Type B pancreatic cell (in vitro differentiated cells): ENCODE measurements around the gene PCNX3. TPM values are rescaled to one million over a fixed set of nuclear protein-coding genes. Genes with fewer than 3 reads are reported as not detected.
"Not testable (repeated sequence)": the region's sequence is repeated elsewhere in the genome, so short reads cannot be mapped to it uniquely, and the experiment has no call there.

ENCODE experiments used
- DNase-seq: peaks from one replicate; pipeline ENCODE4 v3.0.0; 2021; ENCODE audit warnings: mixed read lengths; ENCODE audit not compliant: unreplicated experiment; ENCODE audit errors: extremely low spot score
- H3K27ac Mint-ChIP-seq: 2 replicates; pipeline ENCODE4 v1.8.0; 2021; ENCODE audit warnings: mild to moderate bottlenecking, mixed read lengths
- H3K27me3 Mint-ChIP-seq: 2 replicates; pipeline ENCODE4 v1.8.0; 2021; ENCODE audit warnings: mixed read lengths
- H3K36me3 Mint-ChIP-seq: 2 replicates; pipeline ENCODE4 v1.8.0; 2021; ENCODE audit warnings: mixed read lengths
- H3K4me1 Mint-ChIP-seq: one replicate; pipeline ENCODE4 v1.8.0; 2021; ENCODE audit warnings: mixed read lengths; ENCODE audit not compliant: unreplicated experiment
- H3K4me3 Mint-ChIP-seq: 2 replicates; pipeline ENCODE4 v1.8.0; 2021; ENCODE audit warnings: mild to moderate bottlenecking, mixed read lengths
- H3K9me3 Mint-ChIP-seq: 2 replicates; pipeline ENCODE4 v1.8.0; 2021; ENCODE audit warnings: mixed read lengths
- total RNA-seq: library from RNA; stranded (reverse); gene quantifications from 2 replicates; pipeline ENCODE4 v1.2.1, GENCODE V29; 2021; ENCODE audit warnings: low replicate concordance
- TF ChIP-seq, protein P1 (sequence below): fragments of 200-600 bp; sonication (generic); conservative IDR thresholded peaks from 2 replicates; pipeline ENCODE4 v1.5.0; 2021; ENCODE audit warnings: antibody characterized with exemption, mild to moderate bottlenecking

Gene PCNX3
- total RNA-seq, 1 donor from 2014 or later = 44.9 TPM

DNA sequence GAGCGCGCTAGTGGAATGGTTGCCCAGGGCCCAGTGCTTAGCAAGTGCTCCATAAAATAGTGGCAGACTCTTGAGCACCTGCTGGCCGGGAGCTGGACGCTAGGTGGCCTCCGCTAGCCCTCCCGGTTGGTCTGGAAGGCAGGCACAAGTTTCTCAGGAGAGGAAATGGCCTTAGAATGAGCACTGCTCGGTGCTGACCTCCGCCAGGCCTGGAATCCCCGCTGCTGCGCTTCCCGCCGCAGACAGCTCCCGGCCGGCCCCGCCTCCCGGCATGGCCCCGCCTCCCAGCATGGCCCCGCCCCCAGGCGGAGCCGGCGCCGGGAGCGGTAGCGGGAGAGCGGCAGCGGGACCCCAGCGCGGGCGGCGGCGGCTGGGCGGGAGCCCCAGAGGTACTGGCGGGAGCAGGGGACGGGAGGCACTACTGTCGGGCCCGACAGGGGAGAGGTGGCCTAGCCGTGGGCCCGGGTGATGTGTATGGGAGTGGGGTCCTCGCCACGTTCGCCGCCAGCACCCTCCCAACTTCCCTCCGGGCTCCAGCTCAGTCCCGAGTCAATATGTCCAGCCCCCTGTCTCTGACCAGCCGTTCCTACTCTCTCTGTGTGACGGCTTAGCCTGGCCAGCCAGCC, 22.3 kb downstream of the PCNX3 start, which contains the start of gene SIPA1:
SIPA1 (plus strand) TSS at position 308 of the 626 bp plus-strand sequence. CDS start 2,821 bp downstream, outside the sequence.
- H3K36me3 Mint-ChIP-seq = no peaks in the 10 kb centered on the region
- no peaks in the 10 kb centered on the region for H3K9me3 Mint-ChIP-seq
- H3K27ac Mint-ChIP-seq = peak within 1 kb of the TSS; percentile 65
- peaks cover 4% of the 10 kb centered on the region for H3K4me1 Mint-ChIP-seq
- peak within 1 kb of the TSS; percentile 87 for H3K4me3 Mint-ChIP-seq
- DNase-seq = peak; percentile 84
- TF ChIP-seq, protein P1, sequence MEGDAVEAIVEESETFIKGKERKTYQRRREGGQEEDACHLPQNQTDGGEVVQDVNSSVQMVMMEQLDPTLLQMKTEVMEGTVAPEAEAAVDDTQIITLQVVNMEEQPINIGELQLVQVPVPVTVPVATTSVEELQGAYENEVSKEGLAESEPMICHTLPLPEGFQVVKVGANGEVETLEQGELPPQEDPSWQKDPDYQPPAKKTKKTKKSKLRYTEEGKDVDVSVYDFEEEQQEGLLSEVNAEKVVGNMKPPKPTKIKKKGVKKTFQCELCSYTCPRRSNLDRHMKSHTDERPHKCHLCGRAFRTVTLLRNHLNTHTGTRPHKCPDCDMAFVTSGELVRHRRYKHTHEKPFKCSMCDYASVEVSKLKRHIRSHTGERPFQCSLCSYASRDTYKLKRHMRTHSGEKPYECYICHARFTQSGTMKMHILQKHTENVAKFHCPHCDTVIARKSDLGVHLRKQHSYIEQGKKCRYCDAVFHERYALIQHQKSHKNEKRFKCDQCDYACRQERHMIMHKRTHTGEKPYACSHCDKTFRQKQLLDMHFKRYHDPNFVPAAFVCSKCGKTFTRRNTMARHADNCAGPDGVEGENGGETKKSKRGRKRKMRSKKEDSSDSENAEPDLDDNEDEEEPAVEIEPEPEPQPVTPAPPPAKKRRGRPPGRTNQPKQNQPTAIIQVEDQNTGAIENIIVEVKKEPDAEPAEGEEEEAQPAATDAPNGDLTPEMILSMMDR = peak; percentile 67
- peaks cover 3% of the 10 kb centered on the region for H3K27me3 Mint-ChIP-seq

DNA sequence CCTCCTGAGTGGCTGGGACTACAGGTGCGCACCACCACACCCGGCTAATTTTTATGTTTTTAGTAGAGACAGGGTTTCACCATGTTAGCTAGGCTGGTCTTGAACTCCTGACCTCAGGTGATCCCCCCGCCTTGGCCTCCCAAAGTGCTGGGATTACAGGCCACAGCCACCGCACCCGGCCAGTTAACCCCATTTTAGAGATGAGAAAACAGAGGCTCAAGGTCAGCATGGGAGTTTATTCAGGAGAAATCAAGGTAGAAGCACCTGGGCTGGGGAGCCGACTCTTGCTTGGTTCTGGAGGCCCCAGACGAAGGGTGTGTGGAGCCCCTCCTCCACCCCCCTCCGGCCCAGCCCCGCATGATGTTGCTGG, 23.6 kb downstream of the PCNX3 start:
- not testable (repeated sequence) for H3K27ac Mint-ChIP-seq, H3K9me3 Mint-ChIP-seq, DNase-seq, H3K27me3 Mint-ChIP-seq, H3K36me3 Mint-ChIP-seq
- Mint-ChIP-seq H3K4me3 (peak overlapping the region; percentile 87), H3K4me1 (peaks cover 13% of the 10 kb centered on the region)

DNA sequence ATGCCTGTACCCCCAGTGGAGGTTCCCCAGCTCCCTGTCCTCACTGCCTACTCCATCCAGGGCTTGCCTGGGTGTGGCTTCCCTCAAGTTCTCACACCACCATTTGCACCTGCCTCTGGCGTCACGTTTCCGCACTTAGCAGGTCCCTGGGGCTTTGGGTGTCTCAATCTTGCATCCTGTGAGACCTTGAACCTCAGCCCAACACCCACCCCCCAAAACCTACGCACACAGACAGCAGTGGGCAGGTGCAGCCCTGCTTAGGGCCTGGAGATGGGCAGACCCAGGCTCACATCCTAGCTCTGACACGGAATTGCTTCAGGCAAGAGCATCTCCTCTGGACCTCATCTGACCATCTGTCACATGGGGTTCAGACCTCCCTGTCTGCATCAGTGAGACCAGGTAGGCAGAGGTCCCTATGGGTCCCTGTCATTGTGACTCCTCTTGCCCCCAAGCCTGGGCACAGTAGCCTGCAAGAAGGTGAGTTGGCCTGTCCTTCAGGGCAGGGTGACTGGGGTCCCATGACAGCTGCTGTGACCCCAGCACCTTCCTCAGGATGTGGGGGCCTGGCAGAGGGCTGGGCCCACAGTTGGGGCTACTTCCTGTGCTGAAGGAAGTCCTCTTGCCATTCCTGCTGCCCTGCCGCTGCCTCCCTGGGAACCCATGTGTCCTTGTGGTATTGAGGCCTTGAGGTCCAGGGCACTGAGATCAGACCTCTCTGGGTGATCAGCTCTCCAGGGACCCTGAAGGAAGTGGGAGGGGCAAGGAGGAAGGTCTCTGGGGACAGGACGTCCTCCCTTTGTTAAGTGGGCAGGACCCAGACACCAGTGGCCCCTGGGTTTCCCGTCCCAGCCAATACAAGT, 24.3 kb downstream of the PCNX3 start:
- H3K4me1 Mint-ChIP-seq = peaks cover 13% of the 10 kb centered on the region
- no peak for DNase-seq
- no peaks in the 10 kb centered on the region for H3K9me3 Mint-ChIP-seq
- H3K27me3 Mint-ChIP-seq = peaks cover 3% of the 10 kb centered on the region
- peak overlapping the region; percentile 22 for H3K4me3 Mint-ChIP-seq
- H3K36me3 Mint-ChIP-seq = no peaks in the 10 kb centered on the region
- TF ChIP-seq, protein P1 = no peak
- H3K27ac Mint-ChIP-seq = no peak overlapping the region

DNA sequence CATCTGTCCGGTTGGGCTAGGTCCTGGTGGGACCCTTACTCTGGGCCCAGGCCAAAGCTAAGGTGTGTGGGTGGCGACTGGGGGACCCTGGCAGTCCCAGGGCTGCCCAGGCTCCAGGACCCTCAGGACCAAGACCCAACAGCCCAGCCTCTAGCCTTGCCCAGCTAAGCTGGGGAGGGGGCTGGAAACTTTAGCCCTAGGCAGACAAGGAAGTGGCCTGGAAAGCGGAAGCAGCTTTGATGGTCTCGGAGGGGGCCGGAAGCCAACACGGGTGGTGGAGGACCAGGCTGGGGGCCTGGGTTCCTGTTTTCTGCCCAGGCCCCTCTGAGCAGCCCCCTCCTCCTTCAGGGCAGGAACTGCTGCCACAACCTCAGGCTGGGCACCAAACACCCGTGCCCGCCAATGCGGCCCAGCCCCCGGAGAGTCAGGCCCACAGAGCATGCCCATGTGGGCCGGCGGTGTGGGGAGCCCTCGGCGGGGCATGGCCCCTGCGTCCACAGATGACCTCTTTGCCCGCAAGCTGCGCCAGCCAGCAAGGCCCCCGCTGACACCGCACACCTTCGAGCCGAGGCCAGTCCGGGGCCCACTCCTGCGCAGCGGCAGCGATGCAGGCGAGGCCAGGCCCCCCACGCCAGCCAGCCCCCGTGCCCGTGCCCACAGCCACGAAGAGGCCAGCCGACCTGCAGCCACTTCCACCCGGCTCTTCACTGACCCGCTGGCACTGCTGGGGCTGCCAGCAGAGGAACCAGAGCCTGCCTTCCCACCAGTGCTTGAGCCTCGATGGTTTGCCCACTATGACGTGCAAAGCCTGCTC, 25.1 kb downstream of the PCNX3 start:
- Mint-ChIP-seq H3K9me3 (no peaks in the 10 kb centered on the region), H3K27me3 (peaks cover 3% of the 10 kb centered on the region), H3K4me3 (no peak overlapping the region), H3K4me1 (peaks cover 13% of the 10 kb centered on the region), H3K27ac (no peak overlapping the region), H3K36me3 (no peaks in the 10 kb centered on the region)
- TF ChIP-seq, protein P1 = no peak
- no peak for DNase-seq

DNA sequence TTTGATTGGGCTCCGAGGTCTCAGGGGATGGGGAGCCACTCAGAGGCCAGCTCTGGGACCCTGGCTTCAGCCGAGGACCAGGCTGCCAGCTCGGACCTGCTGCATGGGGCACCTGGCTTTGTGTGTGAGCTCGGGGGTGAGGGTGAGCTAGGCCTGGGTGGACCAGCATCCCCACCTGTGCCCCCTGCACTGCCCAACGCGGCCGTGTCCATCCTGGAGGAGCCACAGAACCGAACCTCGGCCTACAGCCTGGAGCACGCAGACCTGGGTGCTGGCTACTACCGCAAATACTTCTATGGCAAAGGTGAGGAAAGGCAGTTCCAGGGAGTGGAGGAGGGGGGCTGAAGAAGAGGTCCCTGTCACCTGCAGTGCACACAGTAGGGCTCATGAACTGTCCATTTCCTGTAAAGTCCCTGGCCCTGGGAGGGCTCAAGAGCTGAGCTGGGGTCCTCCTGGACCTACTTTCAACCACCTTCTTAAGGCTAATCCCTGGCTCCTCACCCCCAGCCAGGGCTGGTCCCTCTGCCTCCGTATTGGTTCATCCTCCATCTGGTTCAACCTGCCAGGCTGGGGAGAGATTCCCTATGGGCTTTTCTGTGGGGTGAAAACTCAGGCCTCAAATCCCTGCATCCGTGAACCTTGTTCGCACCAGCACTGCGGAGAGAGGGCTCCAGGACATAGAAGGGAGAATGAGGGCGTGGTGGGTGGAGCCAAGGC, 25.9 kb downstream of the PCNX3 start:
- peak overlapping the region; percentile 57 for H3K4me3 Mint-ChIP-seq
- no peaks in the 10 kb centered on the region for H3K9me3 Mint-ChIP-seq
- H3K27ac Mint-ChIP-seq = no peak overlapping the region
- TF ChIP-seq, protein P1 = no peak
- no peak for DNase-seq
- peaks cover 3% of the 10 kb centered on the region for H3K27me3 Mint-ChIP-seq
- H3K36me3 Mint-ChIP-seq = no peaks in the 10 kb centered on the region
- peaks cover 13% of the 10 kb centered on the region for H3K4me1 Mint-ChIP-seq
